GM12874 (cell line): ENCODE results near the gene FARP1.

ENCODE experiments used
- CTCF ChIP-seq: IDR thresholded peaks from 2 replicates; pipeline ENCODE4 v1.5.1; 2011; ENCODE audit warnings: low read depth, mild to moderate bottlenecking, control low read depth, low read length, moderate library complexity; ENCODE audit not compliant: insufficient read depth

The FARP1 gene

GRCh38 chr13:98242403-98242802 lies 99.5 kb downstream of the FARP1 start:
- TF ChIP-seq CTCF = no peak

- no peak for TF ChIP-seq CTCF
These were observed 101.0 kb downstream of the FARP1 start for GRCh38 chr13:98243929-98244272.

- no peak for TF ChIP-seq CTCF
These were observed 103.8 kb downstream of the FARP1 start for GRCh38 chr13:98246538-98247172.

- TF ChIP-seq CTCF = no peak
These were observed 108.8 kb downstream of the FARP1 start for GRCh38 chr13:98251708-98252107.

- TF ChIP-seq CTCF = no peak
These were observed 110.1 kb downstream of the FARP1 start for GRCh38 chr13:98252931-98253470.

- TF ChIP-seq CTCF = no peak
These were observed 110.6 kb downstream of the FARP1 start for GRCh38 chr13:98253526-98253925.

GRCh38 chr13:98254513-98254912 lies 111.6 kb downstream of the FARP1 start:
- no peak for TF ChIP-seq CTCF

- no peak for TF ChIP-seq CTCF
These were observed 115.3 kb downstream of the FARP1 start for GRCh38 chr13:98258226-98258625.
